ENCODE measurements around the gene DLGAP1. TPM values are rescaled to one million over a fixed set of nuclear protein-coding genes. Genes with fewer than 3 reads are reported as not detected.

The DLGAP1 gene
- total and polyA plus RNA-seq, 7 donors = 0.13 to 2.6 (median 1.3) TPM; not detected in 1

- TF ChIP-seq CTCF (IDR thresholded peaks at IDR 0.05) = no peak
- TF ChIP-seq POLR2AphosphoS5 (IDR thresholded peaks at IDR 0.05) = no peak
- no peak for TF ChIP-seq POLR2A (IDR thresholded peaks at IDR 0.05)
- no peak for TF ChIP-seq EP300 (IDR thresholded peaks at IDR 0.05)
- Histone ChIP-seq H3K27me3 (no peaks in the 10 kb centered on the region), H3K4me1 (no peaks in the 10 kb centered on the region), H3K27ac (no peak overlapping the region), H3K36me3 (no peaks in the 10 kb centered on the region), H3K4me3 (no peak overlapping the region), H3K9me3 (no peaks in the 10 kb centered on the region)
- intact Hi-C loops (cut with DNase I) = no loop called here
- WGBS, 2 donors = 67 to 79% methylated on average over 2 of the region's 2 CpGs
- DNase-seq = no peak
Measured at GRCh38 chr18:4077721-4078120, 377.4 kb downstream of the DLGAP1 start.

GRCh38 chr18:4077204-4077603 lies 377.9 kb downstream of the DLGAP1 start:
- DNase-seq = no peak
- WGBS, 2 donors = 45 to 91% methylated on average over 2 of the region's 2 CpGs
- TF ChIP-seq EP300 (IDR thresholded peaks at IDR 0.05) (no peak), POLR2AphosphoS5 (IDR thresholded peaks at IDR 0.05) (no peak), POLR2A (IDR thresholded peaks at IDR 0.05) (no peak), CTCF (IDR thresholded peaks at IDR 0.05) (no peak)
- Histone ChIP-seq H3K4me1 (no peaks in the 10 kb centered on the region), H3K4me3 (no peak overlapping the region), H3K36me3 (no peaks in the 10 kb centered on the region), H3K27me3 (no peaks in the 10 kb centered on the region), H3K9me3 (no peaks in the 10 kb centered on the region), H3K27ac (no peak overlapping the region)
- intact Hi-C loops (cut with DNase I) = no loop called here

- 71 to 81% methylated on average over 3 of the region's 3 CpGs for WGBS, 2 donors
- Histone ChIP-seq H3K4me3 (no peak overlapping the region), H3K27me3 (no peaks in the 10 kb centered on the region), H3K4me1 (no peaks in the 10 kb centered on the region), H3K27ac (no peak overlapping the region), H3K36me3 (no peaks in the 10 kb centered on the region), H3K9me3 (no peaks in the 10 kb centered on the region)
- TF ChIP-seq EP300 (IDR thresholded peaks at IDR 0.05) (no peak), POLR2A (IDR thresholded peaks at IDR 0.05) (no peak), POLR2AphosphoS5 (IDR thresholded peaks at IDR 0.05) (no peak), CTCF (IDR thresholded peaks at IDR 0.05) (no peak)
- DNase-seq = no peak
- intact Hi-C loops (cut with DNase I) = no loop called here
Measured at GRCh38 chr18:4074647-4075046, 380.5 kb downstream of the DLGAP1 start.

GRCh38 chr18:4069183-4069582 lies 385.9 kb downstream of the DLGAP1 start:
- intact Hi-C loops (cut with DNase I) = loop anchor here (5.0 kb wide), 1 partner anchor 297 kb away; no protein-coding TSS in a partner anchor
- Histone ChIP-seq H3K27ac (no peak overlapping the region), H3K9me3 (no peaks in the 10 kb centered on the region), H3K4me1 (no peaks in the 10 kb centered on the region), H3K4me3 (no peak overlapping the region), H3K27me3 (no peaks in the 10 kb centered on the region), H3K36me3 (no peaks in the 10 kb centered on the region)
- TF ChIP-seq CTCF (IDR thresholded peaks at IDR 0.05) (no peak), POLR2A (IDR thresholded peaks at IDR 0.05) (no peak), POLR2AphosphoS5 (IDR thresholded peaks at IDR 0.05) (no peak), EP300 (IDR thresholded peaks at IDR 0.05) (no peak)
- 74 to 87% methylated on average over 6 of the region's 6 CpGs for WGBS, 2 donors
- DNase-seq = no peak

- no peaks in the 10 kb centered on the region for H3K27me3 ChIP-seq
- H3K4me1 ChIP-seq = no peaks in the 10 kb centered on the region
- intact Hi-C loops (cut with DNase I) = loop anchor here (5.0 kb wide), 1 partner anchor 296 kb away; no protein-coding TSS in a partner anchor
- no peak overlapping the region for H3K27ac ChIP-seq
- DNase-seq = no peak
- TF ChIP-seq CTCF (IDR thresholded peaks at IDR 0.05) (peak in 2 of 4 experiments; percentile 38 to 63), POLR2A (IDR thresholded peaks at IDR 0.05) (no peak)
- no peaks in the 10 kb centered on the region for H3K36me3 ChIP-seq
- no peak overlapping the region for H3K4me3 ChIP-seq
- H3K9me3 ChIP-seq = no peaks in the 10 kb centered on the region
- WGBS, 2 donors = 9 to 19% methylated on average over 5 of the region's 5 CpGs
Measured at GRCh38 chr18:4068552-4069158, 386.5 kb downstream of the DLGAP1 start.
